HAP-1 (cell line): Measurements from ENCODE around the gene CADM3.
A peak's percentile ranks its signal among the peaks of the same experiment; 100 is the strongest.

Source experiments
- DNase-seq, 2 experiments: peaks; one replicate each; pipeline ENCODE4 v3.0.0-alpha.2; 2016 to 2020; ENCODE audit warnings: low spot score in 2 of 2
- H3K27me3 ChIP-seq: fragments of 250-450 bp; sonication (Bioruptor Pico); 2 replicates; pipeline ENCODE4 v1.5.1; 2020; ENCODE audit warnings: low read depth, mild to moderate bottlenecking, moderate library complexity
- H3K36me3 ChIP-seq: fragments of 250-450 bp; sonication (Bioruptor Pico); replicated peaks from 2 replicates; pipeline ENCODE4 v1.5.1; 2020; ENCODE audit warnings: mild to moderate bottlenecking
- H3K4me1 ChIP-seq: fragments of 250-450 bp; sonication (Bioruptor Pico); 2 replicates; pipeline ENCODE4 v1.5.1; 2020; ENCODE audit warnings: mild to moderate bottlenecking
- H3K4me3 ChIP-seq: fragments of 250-450 bp; sonication (Bioruptor Pico); 2 replicates; pipeline ENCODE4 v1.5.1; 2020; ENCODE audit warnings: mild to moderate bottlenecking, moderate library complexity
- H3K9me3 ChIP-seq: fragments of 250-450 bp; sonication (Bioruptor Pico); 2 replicates; pipeline ENCODE4 v1.5.1; 2020; ENCODE audit warnings: mild to moderate bottlenecking, moderate library complexity
- in situ Hi-C: fragments of 300-500 bp; cut with MboI; formaldehyde crosslinking; loops from 3 replicates; pipeline ENCODE4 v1.14.3; 2020; ENCODE audit warnings: low sequenced_read_pairs, inconsistent platforms, mixed read lengths

Gene CADM3

GRCh38 chr1:159184201-159184600 lies 12.8 kb downstream of the CADM3 start:
- Histone ChIP-seq H3K4me1 (no peaks in the 10 kb centered on the region), H3K27me3 (peaks cover 11% of the 10 kb centered on the region), H3K36me3 (no peaks in the 10 kb centered on the region), H3K4me3 (no peak overlapping the region), H3K9me3 (no peaks in the 10 kb centered on the region)
- DNase-seq, result no peak
- in situ Hi-C loops, result no loop called here

- in situ Hi-C loops, result no loop called here
- DNase-seq, result no peak
- H3K27me3 ChIP-seq, result peaks cover 13% of the 10 kb centered on the region
- no peak overlapping the region for H3K4me3 ChIP-seq
- no peaks in the 10 kb centered on the region for H3K4me1 ChIP-seq
- H3K36me3 ChIP-seq, result no peaks in the 10 kb centered on the region
- no peaks in the 10 kb centered on the region for H3K9me3 ChIP-seq
Measured at GRCh38 chr1:159185121-159185520, 13.7 kb downstream of the CADM3 start.

- in situ Hi-C loops, result no loop called here
- DNase-seq, result no peak
- Histone ChIP-seq H3K4me1 (no peaks in the 10 kb centered on the region), H3K27me3 (peaks cover 13% of the 10 kb centered on the region), H3K9me3 (no peaks in the 10 kb centered on the region), H3K4me3 (no peak overlapping the region), H3K36me3 (no peaks in the 10 kb centered on the region)
Measured at GRCh38 chr1:159187033-159187432, 15.6 kb downstream of the CADM3 start.

GRCh38 chr1:159187647-159188374 lies 16.4 kb downstream of the CADM3 start:
- H3K4me1 ChIP-seq, result no peaks in the 10 kb centered on the region
- in situ Hi-C loops, result no loop called here
- H3K27me3 ChIP-seq, result peaks cover 13% of the 10 kb centered on the region
- H3K36me3 ChIP-seq, result no peaks in the 10 kb centered on the region
- no peaks in the 10 kb centered on the region for H3K9me3 ChIP-seq
- no peak overlapping the region for H3K4me3 ChIP-seq
- no peak for DNase-seq

GRCh38 chr1:159188375-159188788 lies 17.0 kb downstream of the CADM3 start:
- in situ Hi-C loops, result no loop called here
- Histone ChIP-seq H3K4me1 (no peaks in the 10 kb centered on the region), H3K27me3 (peaks cover 13% of the 10 kb centered on the region), H3K36me3 (no peaks in the 10 kb centered on the region), H3K4me3 (no peak overlapping the region), H3K9me3 (no peaks in the 10 kb centered on the region)
- no peak for DNase-seq

GRCh38 chr1:159190441-159190840 lies 19.0 kb downstream of the CADM3 start:
- DNase-seq, result no peak
- Histone ChIP-seq H3K36me3 (no peaks in the 10 kb centered on the region), H3K27me3 (peaks cover 13% of the 10 kb centered on the region), H3K9me3 (no peaks in the 10 kb centered on the region), H3K4me1 (no peaks in the 10 kb centered on the region), H3K4me3 (no peak overlapping the region)
- in situ Hi-C loops, result no loop called here

GRCh38 chr1:159196543-159196942 lies 25.1 kb downstream of the CADM3 start:
- Histone ChIP-seq H3K9me3 (no peaks in the 10 kb centered on the region), H3K4me3 (no peak overlapping the region), H3K4me1 (no peaks in the 10 kb centered on the region), H3K36me3 (no peaks in the 10 kb centered on the region), H3K27me3 (no peaks in the 10 kb centered on the region)
- DNase-seq, result no peak
- in situ Hi-C loops, result loop anchor here (5.0 kb wide), 1 partner anchor 34 kb away; no protein-coding TSS in a partner anchor

- H3K36me3 ChIP-seq, result no peaks in the 10 kb centered on the region
- no peaks in the 10 kb centered on the region for H3K27me3 ChIP-seq
- peak; percentile 20 to 77 for DNase-seq
- no peak overlapping the region for H3K4me3 ChIP-seq
- H3K9me3 ChIP-seq, result no peaks in the 10 kb centered on the region
- H3K4me1 ChIP-seq, result no peaks in the 10 kb centered on the region
- in situ Hi-C loops, result loop anchor here (5.0 kb wide), 1 partner anchor 36 kb away; no protein-coding TSS in a partner anchor
Measured at GRCh38 chr1:159197561-159198557, 26.4 kb downstream of the CADM3 start.

GRCh38 chr1:159199901-159200300 lies 28.5 kb downstream of the CADM3 start:
- DNase-seq, result no peak
- Histone ChIP-seq H3K4me3 (no peak overlapping the region), H3K9me3 (no peaks in the 10 kb centered on the region), H3K4me1 (no peaks in the 10 kb centered on the region), H3K36me3 (no peaks in the 10 kb centered on the region), H3K27me3 (no peaks in the 10 kb centered on the region)
- in situ Hi-C loops, result loop anchor here (5.0 kb wide), 1 partner anchor 38 kb away; no protein-coding TSS in a partner anchor

GRCh38 chr1:159200769-159201168 lies 29.4 kb downstream of the CADM3 start:
- Histone ChIP-seq H3K4me1 (no peaks in the 10 kb centered on the region), H3K4me3 (no peak overlapping the region), H3K36me3 (no peaks in the 10 kb centered on the region), H3K27me3 (no peaks in the 10 kb centered on the region), H3K9me3 (no peaks in the 10 kb centered on the region)
- in situ Hi-C loops, result no loop called here
- DNase-seq, result no peak

- H3K9me3 ChIP-seq, result no peaks in the 10 kb centered on the region
- H3K4me3 ChIP-seq, result no peak overlapping the region
- H3K27me3 ChIP-seq, result no peaks in the 10 kb centered on the region
- H3K36me3 ChIP-seq, result no peaks in the 10 kb centered on the region
- H3K4me1 ChIP-seq, result no peaks in the 10 kb centered on the region
- no peak for DNase-seq
- in situ Hi-C loops, result no loop called here
Measured at GRCh38 chr1:159201642-159202041, 30.2 kb downstream of the CADM3 start.

GRCh38 chr1:159203610-159204009 lies 32.2 kb downstream of the CADM3 start:
- in situ Hi-C loops, result no loop called here
- DNase-seq, result no peak
- Histone ChIP-seq H3K9me3 (no peaks in the 10 kb centered on the region), H3K4me1 (no peaks in the 10 kb centered on the region), H3K27me3 (no peaks in the 10 kb centered on the region), H3K36me3 (no peaks in the 10 kb centered on the region), H3K4me3 (no peak overlapping the region)

GRCh38 chr1:159204161-159205141 lies 33.0 kb downstream of the CADM3 start, which contains the start of gene ACKR1:
Gene ACKR1 (plus strand): TSS chr1:159204875. CDS start chr1:159204960, 85 bp downstream.
- Histone ChIP-seq H3K4me1 (no peaks in the 10 kb centered on the region), H3K27me3 (no peaks in the 10 kb centered on the region), H3K9me3 (no peaks in the 10 kb centered on the region), H3K36me3 (no peaks in the 10 kb centered on the region), H3K4me3 (no peak within 1 kb of the TSS)
- in situ Hi-C loops, result no loop called here
- no peak for DNase-seq
